ENCODE results near the gene USP13.

- TF ChIP-seq CTCF (IDR thresholded peaks at IDR 0.05) (no peak), POLR2A (IDR thresholded peaks at IDR 0.05) (no peak)
Measured at GRCh38 chr3:179646177-179646576, 6.7 kb upstream of the USP13 start.

Data from adrenal gland (tissue), 5 donors.